HL-60 (cell line): ENCODE results near the gene ADAMTS14.

Experiments
- DNase-seq, 2 experiments: peaks; one replicate each; pipeline ENCODE4 v3.0.0-alpha.2; 2010 to 2020; ENCODE audit warnings: low read depth in 1 of 2, low spot score in 1 of 2
- H3K27ac ChIP-seq: fragments of 250-450 bp; sonication (Bioruptor Pico); replicated peaks from 2 replicates; pipeline ENCODE4 v1.5.1; 2020; ENCODE audit warnings: mild to moderate bottlenecking, moderate library complexity
- H3K27me3 ChIP-seq: fragments of 250-450 bp; sonication (Bioruptor Pico); 2 replicates; pipeline ENCODE4 v1.5.1; 2021; ENCODE audit warnings: mild to moderate bottlenecking, moderate library complexity; ENCODE audit not compliant: insufficient read depth, poor library complexity, severe bottlenecking
- H3K4me3 ChIP-seq: replicated peaks from 2 replicates; pipeline ENCODE4 v1.5.1; 2011; ENCODE audit warnings: mild to moderate bottlenecking, control low read depth, low read length; ENCODE audit not compliant: insufficient read depth
- GABPA ChIP-seq: IDR thresholded peaks from 2 replicates; pipeline ENCODE4 v1.6.1; 2012; ENCODE audit warnings: low read depth
- POLR2AphosphoS5 ChIP-seq: IDR thresholded peaks from 2 replicates; pipeline ENCODE4 v1.6.1; 2012; ENCODE audit warnings: low read depth
- SPI1 ChIP-seq: IDR thresholded peaks from 2 replicates; pipeline ENCODE4 v1.6.1; 2012; ENCODE audit warnings: low read depth, mild to moderate bottlenecking, borderline replicate concordance
- TF ChIP-seq, protein P1 (sequence below): IDR thresholded peaks from 2 replicates; pipeline ENCODE4 v1.6.1; 2012; ENCODE audit warnings: low read depth; ENCODE audit not compliant: insufficient replicate concordance
- TF ChIP-seq, protein P2 (sequence below): IDR thresholded peaks from one replicate; pipeline ENCODE4 v1.5.1; 2011; ENCODE audit warnings: low read length, control low read depth, inconsistent platforms; ENCODE audit not compliant: insufficient read depth

Gene ADAMTS14

DNA sequence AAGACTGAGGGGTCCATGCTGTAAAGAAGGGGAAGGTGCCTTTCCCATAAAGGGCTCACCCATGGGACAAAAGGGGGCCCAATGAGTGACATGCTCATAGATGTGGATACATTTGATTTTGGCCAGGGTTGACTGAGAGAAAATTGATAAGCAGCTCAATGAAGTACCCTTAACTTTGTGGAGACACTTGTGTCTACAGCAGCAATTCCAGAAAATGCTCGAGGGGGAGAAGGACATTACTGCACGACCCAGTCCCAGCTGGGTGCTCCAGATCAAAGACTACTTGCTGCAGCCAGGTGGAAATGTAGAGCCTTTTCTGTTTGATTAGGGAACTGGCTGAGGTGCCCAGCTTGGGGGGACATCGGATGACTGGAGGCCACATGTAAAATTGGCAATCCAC is 22.2 kb upstream of the ADAMTS14 start:
- TF ChIP-seq, protein P1, sequence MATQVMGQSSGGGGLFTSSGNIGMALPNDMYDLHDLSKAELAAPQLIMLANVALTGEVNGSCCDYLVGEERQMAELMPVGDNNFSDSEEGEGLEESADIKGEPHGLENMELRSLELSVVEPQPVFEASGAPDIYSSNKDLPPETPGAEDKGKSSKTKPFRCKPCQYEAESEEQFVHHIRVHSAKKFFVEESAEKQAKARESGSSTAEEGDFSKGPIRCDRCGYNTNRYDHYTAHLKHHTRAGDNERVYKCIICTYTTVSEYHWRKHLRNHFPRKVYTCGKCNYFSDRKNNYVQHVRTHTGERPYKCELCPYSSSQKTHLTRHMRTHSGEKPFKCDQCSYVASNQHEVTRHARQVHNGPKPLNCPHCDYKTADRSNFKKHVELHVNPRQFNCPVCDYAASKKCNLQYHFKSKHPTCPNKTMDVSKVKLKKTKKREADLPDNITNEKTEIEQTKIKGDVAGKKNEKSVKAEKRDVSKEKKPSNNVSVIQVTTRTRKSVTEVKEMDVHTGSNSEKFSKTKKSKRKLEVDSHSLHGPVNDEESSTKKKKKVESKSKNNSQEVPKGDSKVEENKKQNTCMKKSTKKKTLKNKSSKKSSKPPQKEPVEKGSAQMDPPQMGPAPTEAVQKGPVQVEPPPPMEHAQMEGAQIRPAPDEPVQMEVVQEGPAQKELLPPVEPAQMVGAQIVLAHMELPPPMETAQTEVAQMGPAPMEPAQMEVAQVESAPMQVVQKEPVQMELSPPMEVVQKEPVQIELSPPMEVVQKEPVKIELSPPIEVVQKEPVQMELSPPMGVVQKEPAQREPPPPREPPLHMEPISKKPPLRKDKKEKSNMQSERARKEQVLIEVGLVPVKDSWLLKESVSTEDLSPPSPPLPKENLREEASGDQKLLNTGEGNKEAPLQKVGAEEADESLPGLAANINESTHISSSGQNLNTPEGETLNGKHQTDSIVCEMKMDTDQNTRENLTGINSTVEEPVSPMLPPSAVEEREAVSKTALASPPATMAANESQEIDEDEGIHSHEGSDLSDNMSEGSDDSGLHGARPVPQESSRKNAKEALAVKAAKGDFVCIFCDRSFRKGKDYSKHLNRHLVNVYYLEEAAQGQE: no peak
- no peak for TF ChIP-seq POLR2AphosphoS5
- TF ChIP-seq, protein P2, sequence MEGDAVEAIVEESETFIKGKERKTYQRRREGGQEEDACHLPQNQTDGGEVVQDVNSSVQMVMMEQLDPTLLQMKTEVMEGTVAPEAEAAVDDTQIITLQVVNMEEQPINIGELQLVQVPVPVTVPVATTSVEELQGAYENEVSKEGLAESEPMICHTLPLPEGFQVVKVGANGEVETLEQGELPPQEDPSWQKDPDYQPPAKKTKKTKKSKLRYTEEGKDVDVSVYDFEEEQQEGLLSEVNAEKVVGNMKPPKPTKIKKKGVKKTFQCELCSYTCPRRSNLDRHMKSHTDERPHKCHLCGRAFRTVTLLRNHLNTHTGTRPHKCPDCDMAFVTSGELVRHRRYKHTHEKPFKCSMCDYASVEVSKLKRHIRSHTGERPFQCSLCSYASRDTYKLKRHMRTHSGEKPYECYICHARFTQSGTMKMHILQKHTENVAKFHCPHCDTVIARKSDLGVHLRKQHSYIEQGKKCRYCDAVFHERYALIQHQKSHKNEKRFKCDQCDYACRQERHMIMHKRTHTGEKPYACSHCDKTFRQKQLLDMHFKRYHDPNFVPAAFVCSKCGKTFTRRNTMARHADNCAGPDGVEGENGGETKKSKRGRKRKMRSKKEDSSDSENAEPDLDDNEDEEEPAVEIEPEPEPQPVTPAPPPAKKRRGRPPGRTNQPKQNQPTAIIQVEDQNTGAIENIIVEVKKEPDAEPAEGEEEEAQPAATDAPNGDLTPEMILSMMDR: no peak
- no peak for TF ChIP-seq SPI1
- TF ChIP-seq GABPA: no peak
- no peak for DNase-seq
- Histone ChIP-seq H3K4me3 (no peak overlapping the region), H3K27ac (no peak overlapping the region), H3K27me3 (no peaks in the 10 kb centered on the region)

DNA sequence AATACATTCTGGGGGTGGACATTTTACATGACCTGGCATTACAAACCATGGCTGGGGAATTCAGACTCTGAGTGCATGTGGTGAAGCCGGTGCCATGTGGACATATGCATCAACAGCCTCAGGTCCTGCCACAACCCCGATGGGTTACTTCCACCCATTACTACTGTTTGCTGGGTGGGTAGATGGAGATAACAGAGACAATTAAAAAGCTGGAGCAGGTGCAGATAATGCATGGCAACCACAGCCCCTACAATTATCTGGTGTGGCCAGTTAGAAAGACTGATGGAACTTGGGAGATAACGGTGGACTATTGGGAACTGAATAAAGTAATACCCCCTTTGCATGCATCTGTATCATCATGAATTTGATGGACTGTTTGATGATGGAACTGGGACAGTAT is 21.6 kb upstream of the ADAMTS14 start:
- TF ChIP-seq, protein P2: no peak
- TF ChIP-seq SPI1 (no peak), POLR2AphosphoS5 (no peak), GABPA (no peak)
- TF ChIP-seq, protein P1: no peak
- Histone ChIP-seq H3K4me3 (no peak overlapping the region), H3K27ac (no peak overlapping the region), H3K27me3 (no peaks in the 10 kb centered on the region)
- DNase-seq: no peak

DNA sequence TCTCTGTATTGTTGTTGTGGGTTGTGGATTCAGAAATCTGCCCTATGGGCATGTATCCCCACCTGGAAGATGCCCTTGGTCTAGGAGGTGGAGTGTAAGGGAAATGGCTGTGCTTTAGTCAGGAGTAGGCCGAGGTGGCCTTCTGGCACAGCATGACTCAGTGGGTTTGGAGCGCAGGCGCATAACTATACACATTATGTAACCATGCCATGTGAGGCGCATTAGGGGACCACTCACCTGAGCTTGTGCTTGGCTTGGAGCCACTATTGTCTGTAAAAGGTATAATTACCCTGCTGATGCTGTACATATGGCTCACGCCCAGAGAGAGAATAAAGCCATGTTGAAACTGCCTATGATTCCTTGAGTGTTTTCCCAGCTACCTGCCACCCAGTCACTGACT is 20.6 kb upstream of the ADAMTS14 start:
- Histone ChIP-seq H3K27ac (no peak overlapping the region), H3K27me3 (no peaks in the 10 kb centered on the region), H3K4me3 (no peak overlapping the region)
- no peak for DNase-seq
- TF ChIP-seq GABPA: no peak
- TF ChIP-seq SPI1: no peak
- TF ChIP-seq, protein P1: no peak
- no peak for TF ChIP-seq POLR2AphosphoS5
- TF ChIP-seq, protein P2: no peak
